Thyroid gland (tissue), 4 donors: ENCODE data around the gene RFX3. TPM values are rescaled to one million over a fixed set of nuclear protein-coding genes. Genes with fewer than 3 reads are reported as not detected.

Experiments
- DNase-seq, 2 donors: peaks; one replicate each; pipeline ENCODE4 v3.0.0-alpha.2; 2019
- H3K27ac ChIP-seq, 3 donors: fragments of 200-600 bp; sonication (generic); 1 replicate in 2 of 3; 2 replicates in 1 of 3; pipeline ENCODE4 v1.5.1; 2016 to 2019; ENCODE audit warnings: mild to moderate bottlenecking in 1 of 3, moderate library complexity in 1 of 3
- H3K27me3 ChIP-seq: fragments of 200-600 bp; sonication (generic); one replicate; pipeline ENCODE4 v1.5.1; 2019
- H3K36me3 ChIP-seq, 2 donors: fragments of 200-600 bp; sonication (generic); one replicate each; pipeline ENCODE4 v1.5.1; 2016 to 2019
- H3K4me1 ChIP-seq, 2 donors: fragments of 200-600 bp; sonication (generic); one replicate each; pipeline ENCODE4 v1.5.1; 2017 to 2019
- H3K4me3 ChIP-seq, 3 donors: fragments of 200-600 bp; sonication (generic); replicated peaks in 1 of 3; 1 replicate in 2 of 3; 2 replicates in 1 of 3; pipeline ENCODE4 v1.5.1; 2016; ENCODE audit warnings: mild to moderate bottlenecking in 1 of 3
- H3K9me3 ChIP-seq: fragments of 200-600 bp; sonication (generic); one replicate; pipeline ENCODE4 v1.5.1; 2017
- POLR2A ChIP-seq, 2 donors: fragments of 450-650 bp; IDR thresholded peaks; one replicate each; pipeline ENCODE4 v1.6.1; 2017; ENCODE audit warnings: antibody characterized with exemption in 2 of 2, mild to moderate bottlenecking in 2 of 2, moderate library complexity in 1 of 2
- WGBS, 2 donors: methylation state at CpG; one replicate each; pipeline ENCODE4 v1.1.5; 2017; 5-methylcytosine and 5-hydroxymethylcytosine counted together
- intact Hi-C: fragments of 100-400 bp; cut with DNase I; formaldehyde crosslinking; loops from one replicate; pipeline ENCODE4 v1.15.1; 2023
- total RNA-seq, 4 donors: library from RNA; depleted of rRNA; stranded (reverse); fragments of >200 nt; gene quantifications; one replicate each; pipeline ENCODE4 v1.2.3, GENCODE V29; 2016
- TF ChIP-seq, protein P1 (sequence below), 6 experiments: fragments of 200-600 bp in 3 of 6; fragments of 450-650 bp in 3 of 6; sonication (generic) in 3 of 6; IDR thresholded peaks; one replicate each; pipeline ENCODE4 v1.5.1; 2016 to 2019; ENCODE audit warnings: antibody characterized with exemption in 6 of 6, mild to moderate bottlenecking in 2 of 6, inconsistent platforms in 1 of 6, moderate library complexity in 1 of 6

RFX3 gene
- total RNA-seq, 4 donors from 2014 or later, result 8.8 to 16.7 (median 12.3) TPM

DNA sequence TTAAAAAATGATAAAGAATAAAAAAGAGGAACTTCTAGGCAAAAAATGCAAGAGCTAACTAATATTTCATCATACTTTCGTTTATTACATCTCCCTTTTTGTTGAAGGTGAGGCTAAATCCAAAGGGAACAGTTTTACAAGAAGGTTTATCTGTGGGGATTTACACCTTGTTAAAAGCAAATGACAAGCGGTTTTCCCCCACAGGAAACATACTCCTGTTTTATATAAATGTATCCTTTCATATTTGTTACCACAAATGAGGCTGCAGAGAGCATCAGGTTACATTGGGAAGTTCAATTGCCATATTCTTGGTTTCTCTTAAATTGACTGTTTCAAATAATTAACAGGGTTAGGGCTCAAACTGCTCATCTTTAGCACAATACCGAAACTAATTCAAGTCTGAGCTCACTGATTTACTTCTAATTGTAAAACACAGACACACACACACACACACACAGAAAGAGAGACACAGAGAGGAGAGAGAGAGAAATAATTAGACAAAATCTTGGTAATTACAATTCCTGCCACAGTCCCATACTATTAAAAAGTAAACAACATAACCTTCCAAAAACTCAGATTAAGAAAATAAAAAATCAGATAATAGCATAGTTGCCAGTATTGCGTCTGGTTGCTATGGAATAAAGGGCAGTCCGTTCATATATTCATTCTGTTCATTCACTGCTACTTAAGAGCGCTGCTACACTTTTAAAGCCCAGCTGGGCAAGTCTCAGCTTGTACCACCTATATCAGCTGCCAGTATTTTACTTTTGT lies 17.1 kb downstream of the RFX3 start:
- intact Hi-C loops, result no loop called here
- 86 to 88% methylated on average over 6 of the region's 6 CpGs for WGBS, 2 donors
- Histone ChIP-seq H3K9me3 (no peaks in the 10 kb centered on the region), H3K27me3 (no peaks in the 10 kb centered on the region), H3K27ac (no peak overlapping the region), H3K4me1 (no peaks in the 10 kb centered on the region), H3K36me3 (no peaks in the 10 kb centered on the region), H3K4me3 (no peak overlapping the region)
- no peak for TF ChIP-seq POLR2A (IDR thresholded peaks at IDR 0.05)
- TF ChIP-seq, protein P1, sequence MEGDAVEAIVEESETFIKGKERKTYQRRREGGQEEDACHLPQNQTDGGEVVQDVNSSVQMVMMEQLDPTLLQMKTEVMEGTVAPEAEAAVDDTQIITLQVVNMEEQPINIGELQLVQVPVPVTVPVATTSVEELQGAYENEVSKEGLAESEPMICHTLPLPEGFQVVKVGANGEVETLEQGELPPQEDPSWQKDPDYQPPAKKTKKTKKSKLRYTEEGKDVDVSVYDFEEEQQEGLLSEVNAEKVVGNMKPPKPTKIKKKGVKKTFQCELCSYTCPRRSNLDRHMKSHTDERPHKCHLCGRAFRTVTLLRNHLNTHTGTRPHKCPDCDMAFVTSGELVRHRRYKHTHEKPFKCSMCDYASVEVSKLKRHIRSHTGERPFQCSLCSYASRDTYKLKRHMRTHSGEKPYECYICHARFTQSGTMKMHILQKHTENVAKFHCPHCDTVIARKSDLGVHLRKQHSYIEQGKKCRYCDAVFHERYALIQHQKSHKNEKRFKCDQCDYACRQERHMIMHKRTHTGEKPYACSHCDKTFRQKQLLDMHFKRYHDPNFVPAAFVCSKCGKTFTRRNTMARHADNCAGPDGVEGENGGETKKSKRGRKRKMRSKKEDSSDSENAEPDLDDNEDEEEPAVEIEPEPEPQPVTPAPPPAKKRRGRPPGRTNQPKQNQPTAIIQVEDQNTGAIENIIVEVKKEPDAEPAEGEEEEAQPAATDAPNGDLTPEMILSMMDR (IDR thresholded peaks at IDR 0.05), result no peak
- DNase-seq, result no peak

GRCh38 chr9:3508078-3508431 lies 17.7 kb downstream of the RFX3 start:
- no peak for DNase-seq
- Histone ChIP-seq H3K27me3 (no peaks in the 10 kb centered on the region), H3K27ac (no peak overlapping the region), H3K36me3 (no peaks in the 10 kb centered on the region), H3K4me1 (no peaks in the 10 kb centered on the region), H3K4me3 (no peak overlapping the region), H3K9me3 (no peaks in the 10 kb centered on the region)
- TF ChIP-seq, protein P1 (IDR thresholded peaks at IDR 0.05), result no peak
- TF ChIP-seq POLR2A (IDR thresholded peaks at IDR 0.05), result no peak
- intact Hi-C loops, result no loop called here
- 76 to 81% methylated on average over 2 of the region's 2 CpGs for WGBS, 2 donors

- Histone ChIP-seq H3K9me3 (no peaks in the 10 kb centered on the region), H3K27me3 (no peaks in the 10 kb centered on the region), H3K36me3 (no peaks in the 10 kb centered on the region), H3K27ac (no peak overlapping the region), H3K4me1 (no peaks in the 10 kb centered on the region), H3K4me3 (no peak overlapping the region)
- 93 to 95% methylated on average over 6 of the region's 6 CpGs for WGBS, 2 donors
- TF ChIP-seq POLR2A (IDR thresholded peaks at IDR 0.05), result no peak
- TF ChIP-seq, protein P1 (IDR thresholded peaks at IDR 0.05), result no peak
- intact Hi-C loops, result no loop called here
- no peak for DNase-seq
These were observed 18.3 kb downstream of the RFX3 start for GRCh38 chr9:3507395-3508077.

DNA sequence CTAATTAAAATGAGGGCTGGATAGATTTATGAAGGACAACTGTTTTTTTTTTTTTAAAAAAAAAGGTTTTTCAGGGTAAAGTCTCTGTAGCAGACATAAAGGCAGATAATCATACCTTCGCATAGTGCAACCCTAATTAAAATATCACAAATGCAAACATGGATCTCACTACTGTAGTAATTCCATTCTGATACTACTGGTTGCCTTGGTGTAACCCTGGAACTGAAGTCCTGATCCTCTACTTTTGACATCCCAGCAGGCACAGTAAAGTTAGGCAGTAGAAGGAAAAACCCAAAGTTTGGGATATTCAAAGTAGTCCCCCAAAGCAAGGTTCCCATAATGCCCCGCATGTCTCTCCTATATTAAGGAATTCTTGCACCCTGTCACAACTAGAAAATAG lies 19.6 kb downstream of the RFX3 start:
- H3K27ac ChIP-seq, result no peak overlapping the region
- 92 to 93% methylated on average over 2 of the region's 2 CpGs for WGBS, 2 donors
- TF ChIP-seq, protein P1 (IDR thresholded peaks at IDR 0.05), result no peak
- no peak for TF ChIP-seq POLR2A (IDR thresholded peaks at IDR 0.05)

More for the DNA sequence above, 19.6 kb downstream of the RFX3 start:
- DNase-seq, result no peak
- Histone ChIP-seq H3K36me3 (no peaks in the 10 kb centered on the region), H3K9me3 (no peaks in the 10 kb centered on the region), H3K27me3 (no peaks in the 10 kb centered on the region), H3K4me1 (no peaks in the 10 kb centered on the region), H3K4me3 (no peak overlapping the region)
- intact Hi-C loops, result no loop called here
